Neural progenitor cell (in vitro differentiated cells): ENCODE data around the gene DIS3L2. TPM values are rescaled to one million over a fixed set of nuclear protein-coding genes. Genes with fewer than 3 reads are reported as not detected.

Experiments used
- DNase-seq: peaks from one replicate; pipeline ENCODE4 v3.0.0-alpha.2; 2016; ENCODE audit warnings: low spot score
- H2AFZ ChIP-seq: fragments of 200-600 bp; sonication (generic); replicated peaks from 2 replicates; pipeline ENCODE4 v1.6.1; 2016; ENCODE audit warnings: antibody characterized with exemption
- H3F3A ChIP-seq: fragments of 200-600 bp; sonication (generic); 2 replicates; pipeline ENCODE4 v1.6.1; 2016; ENCODE audit warnings: antibody characterized with exemption, low read depth
- H3K27ac ChIP-seq: fragments of 200-600 bp; sonication (generic); 2 replicates; pipeline ENCODE4 v1.5.1; 2016; ENCODE audit warnings: mild to moderate bottlenecking
- H3K27me3 ChIP-seq: fragments of 200-600 bp; sonication (generic); 2 replicates; pipeline ENCODE4 v1.6.1; 2016; ENCODE audit warnings: mild to moderate bottlenecking, moderate library complexity
- H3K36me3 ChIP-seq: fragments of 200-600 bp; sonication (generic); 2 replicates; pipeline ENCODE4 v1.5.1; 2016
- H3K4me1 ChIP-seq: fragments of 200-600 bp; sonication (generic); 2 replicates; pipeline ENCODE4 v1.6.1; 2016; ENCODE audit warnings: mixed run types
- H3K4me2 ChIP-seq: fragments of 200-600 bp; sonication (generic); 2 replicates; pipeline ENCODE4 v1.6.1; 2016
- H3K4me3 ChIP-seq: fragments of 200-600 bp; sonication (generic); 2 replicates; pipeline ENCODE4 v1.5.1; 2016
- H3K79me2 ChIP-seq: fragments of 200-600 bp; sonication (generic); 2 replicates; pipeline ENCODE4 v1.6.1; 2016; ENCODE audit warnings: low read depth
- H3K9ac ChIP-seq: fragments of 200-600 bp; sonication (generic); 2 replicates; pipeline ENCODE4 v1.6.1; 2016
- H3K9me3 ChIP-seq: fragments of 200-600 bp; sonication (generic); 2 replicates; pipeline ENCODE4 v1.5.1; 2016; ENCODE audit warnings: low read depth
- H4K20me1 ChIP-seq: fragments of 200-600 bp; sonication (generic); 2 replicates; pipeline ENCODE4 v1.6.1; 2016; ENCODE audit warnings: low read depth
- H3K27ac Mint-ChIP-seq: 3 replicates; pipeline ENCODE4 v1.8.0; 2021; ENCODE audit warnings: mixed read lengths
- H3K27me3 Mint-ChIP-seq: 2 replicates; pipeline ENCODE4 v1.8.0; 2022; ENCODE audit warnings: low read depth, mild to moderate bottlenecking, inconsistent platforms, moderate library complexity, mixed read lengths; ENCODE audit not compliant: insufficient read depth
- H3K36me3 Mint-ChIP-seq: 3 replicates; pipeline ENCODE4 v1.8.0; 2021; ENCODE audit warnings: mixed read lengths
- H3K4me1 Mint-ChIP-seq: 3 replicates; pipeline ENCODE4 v1.8.0; 2021; ENCODE audit warnings: mixed read lengths
- H3K4me3 Mint-ChIP-seq: 3 replicates; pipeline ENCODE4 v1.8.0; 2021; ENCODE audit warnings: mild to moderate bottlenecking, moderate library complexity, mixed read lengths
- H3K9me3 Mint-ChIP-seq: 3 replicates; pipeline ENCODE4 v1.8.0; 2020; ENCODE audit warnings: mixed read lengths
- EZH2 ChIP-seq: fragments of 200-600 bp; sonication (generic); IDR thresholded peaks from 2 replicates; pipeline ENCODE4 v1.6.1; 2017; ENCODE audit warnings: antibody characterized with exemption, mild to moderate bottlenecking, moderate library complexity
- EZH2phosphoT487 ChIP-seq: fragments of 200-600 bp; sonication (generic); IDR thresholded peaks from 2 replicates; pipeline ENCODE4 v1.6.1; 2017; ENCODE audit warnings: antibody characterized with exemption
- total RNA-seq: library from RNA; depleted of rRNA; stranded (reverse); fragments of >200 nt; gene quantifications from 2 replicates; pipeline ENCODE4 v1.2.3, GENCODE V29; 2015; ENCODE audit warnings: low replicate concordance
- TF ChIP-seq, protein P1 (sequence below): fragments of 200-600 bp; sonication (generic); IDR thresholded peaks from 2 replicates; pipeline ENCODE4 v1.5.1; 2017; ENCODE audit warnings: antibody characterized with exemption, mild to moderate bottlenecking

The DIS3L2 gene
- total RNA-seq, 1 donor from 2014 or later, result 23.2 TPM

DNA sequence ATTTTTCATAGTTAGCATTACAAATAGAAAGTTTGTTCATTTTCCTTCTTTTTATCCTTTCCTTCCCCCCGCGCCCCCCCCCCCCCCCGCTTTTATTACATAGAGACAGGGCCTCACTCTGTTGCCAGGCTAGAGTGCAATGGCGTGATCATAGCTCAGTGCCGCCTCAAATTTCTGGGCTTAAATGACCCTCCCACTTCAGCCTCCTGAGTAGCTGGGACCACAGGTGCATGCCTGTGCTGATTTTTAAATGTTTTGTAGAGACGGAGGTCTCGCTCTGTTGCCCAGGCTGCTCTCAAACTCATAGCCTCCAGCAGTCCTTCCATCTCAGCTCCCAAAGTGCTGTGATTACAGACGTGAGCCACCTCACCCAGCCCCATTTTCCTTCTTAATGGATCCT, 325.8 kb downstream of the DIS3L2 start:
- Histone ChIP-seq H3K4me1 (peaks cover 10% of the 10 kb centered on the region), H3K79me2 (no peaks in the 10 kb centered on the region), H3K36me3 (no peaks in the 10 kb centered on the region), H2AFZ (no peak overlapping the region), H3K9me3 (no peaks in the 10 kb centered on the region), H3K27me3 (no peaks in the 10 kb centered on the region), H3K4me2 (no peak overlapping the region), H3F3A (peaks cover 6% of the 10 kb centered on the region), H4K20me1 (no peaks in the 10 kb centered on the region), H3K9ac (no peak overlapping the region), H3K27ac (no peak overlapping the region), H3K4me3 (no peak overlapping the region)
- DNase-seq, result no peak
- Mint-ChIP-seq H3K27me3 (peaks cover 7% of the 10 kb centered on the region), H3K4me3 (no peak overlapping the region), H3K4me1 (peaks cover 26% of the 10 kb centered on the region), H3K36me3 (peaks cover 1% of the 10 kb centered on the region), H3K9me3 (no peaks in the 10 kb centered on the region), H3K27ac (no peak overlapping the region)
- TF ChIP-seq, protein P1, sequence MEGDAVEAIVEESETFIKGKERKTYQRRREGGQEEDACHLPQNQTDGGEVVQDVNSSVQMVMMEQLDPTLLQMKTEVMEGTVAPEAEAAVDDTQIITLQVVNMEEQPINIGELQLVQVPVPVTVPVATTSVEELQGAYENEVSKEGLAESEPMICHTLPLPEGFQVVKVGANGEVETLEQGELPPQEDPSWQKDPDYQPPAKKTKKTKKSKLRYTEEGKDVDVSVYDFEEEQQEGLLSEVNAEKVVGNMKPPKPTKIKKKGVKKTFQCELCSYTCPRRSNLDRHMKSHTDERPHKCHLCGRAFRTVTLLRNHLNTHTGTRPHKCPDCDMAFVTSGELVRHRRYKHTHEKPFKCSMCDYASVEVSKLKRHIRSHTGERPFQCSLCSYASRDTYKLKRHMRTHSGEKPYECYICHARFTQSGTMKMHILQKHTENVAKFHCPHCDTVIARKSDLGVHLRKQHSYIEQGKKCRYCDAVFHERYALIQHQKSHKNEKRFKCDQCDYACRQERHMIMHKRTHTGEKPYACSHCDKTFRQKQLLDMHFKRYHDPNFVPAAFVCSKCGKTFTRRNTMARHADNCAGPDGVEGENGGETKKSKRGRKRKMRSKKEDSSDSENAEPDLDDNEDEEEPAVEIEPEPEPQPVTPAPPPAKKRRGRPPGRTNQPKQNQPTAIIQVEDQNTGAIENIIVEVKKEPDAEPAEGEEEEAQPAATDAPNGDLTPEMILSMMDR, result no peak
- TF ChIP-seq EZH2 (no peak), EZH2phosphoT487 (no peak)

DNA sequence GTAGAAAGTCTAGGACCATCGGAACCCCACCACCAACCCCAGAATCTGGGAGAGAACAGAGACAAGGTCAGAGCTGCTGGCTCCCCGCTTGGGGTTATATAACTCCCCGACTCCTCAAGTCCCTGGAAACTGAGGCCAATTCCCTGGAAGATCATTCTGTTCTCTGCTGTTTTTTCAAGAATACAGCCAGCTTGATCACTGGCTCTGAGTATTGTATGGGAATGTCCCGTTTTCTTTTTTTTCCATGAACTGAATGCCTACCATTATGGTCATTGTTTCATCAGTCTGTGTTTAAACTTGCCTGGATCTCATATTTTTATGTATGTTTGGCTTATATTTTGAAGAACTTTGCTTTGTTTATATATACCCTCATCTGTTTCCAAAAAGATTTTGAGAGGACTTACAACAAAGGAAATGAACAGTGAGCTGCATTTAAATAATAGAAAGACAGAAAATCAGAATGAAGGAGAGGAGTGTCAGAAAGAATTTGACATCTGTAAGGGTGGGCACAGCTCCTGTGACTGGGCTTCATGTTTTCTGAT, 327.0 kb downstream of the DIS3L2 start:
- no peaks in the 10 kb centered on the region for H3K9me3 ChIP-seq
- Mint-ChIP-seq H3K4me3 (no peak overlapping the region), H3K9me3 (no peaks in the 10 kb centered on the region), H3K36me3 (peaks cover 3% of the 10 kb centered on the region), H3K4me1 (peaks cover 22% of the 10 kb centered on the region), H3K27ac (no peak overlapping the region), H3K27me3 (peaks cover 7% of the 10 kb centered on the region)
- no peaks in the 10 kb centered on the region for H3K27me3 ChIP-seq
- H3K9ac ChIP-seq, result no peak overlapping the region
- H4K20me1 ChIP-seq, result no peaks in the 10 kb centered on the region
- H3K4me2 ChIP-seq, result no peak overlapping the region
- H3K27ac ChIP-seq, result no peak overlapping the region
- H3K4me3 ChIP-seq, result no peak overlapping the region
- H3F3A ChIP-seq, result no peaks in the 10 kb centered on the region
- H2AFZ ChIP-seq, result no peak overlapping the region
- DNase-seq, result no peak
- H3K79me2 ChIP-seq, result no peaks in the 10 kb centered on the region
- H3K36me3 ChIP-seq, result no peaks in the 10 kb centered on the region
- peaks cover 10% of the 10 kb centered on the region for H3K4me1 ChIP-seq
- TF ChIP-seq EZH2phosphoT487 (no peak), EZH2 (no peak)
- TF ChIP-seq, protein P1, result no peak

DNA sequence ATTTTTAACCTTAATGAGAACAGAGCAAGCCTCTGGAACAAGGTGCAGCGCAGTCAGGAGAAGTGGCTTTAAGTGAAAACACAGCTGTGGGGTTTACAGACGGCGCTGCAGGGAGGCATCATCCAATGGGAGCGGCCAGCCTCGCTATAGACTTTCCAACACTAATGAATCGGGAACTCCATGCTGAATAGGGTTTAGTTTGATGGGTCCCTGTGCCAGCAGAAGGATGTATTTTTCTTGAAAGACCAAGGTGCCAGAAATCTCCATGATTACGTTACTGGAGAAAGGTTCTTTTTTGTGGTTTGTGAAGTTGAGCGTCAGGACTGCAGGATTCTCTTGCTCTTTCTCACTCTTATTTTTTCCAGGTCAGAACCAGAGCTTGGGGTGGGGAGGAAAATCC, 329.2 kb downstream of the DIS3L2 start:
- Histone ChIP-seq H3K4me1 (peaks cover 10% of the 10 kb centered on the region), H4K20me1 (no peaks in the 10 kb centered on the region), H3K4me2 (no peak overlapping the region), H3F3A (no peaks in the 10 kb centered on the region), H3K79me2 (no peaks in the 10 kb centered on the region), H3K36me3 (no peaks in the 10 kb centered on the region), H3K27ac (no peak overlapping the region), H3K27me3 (no peaks in the 10 kb centered on the region), H3K9ac (no peak overlapping the region), H3K4me3 (no peak overlapping the region), H3K9me3 (no peaks in the 10 kb centered on the region), H2AFZ (no peak overlapping the region)
- Mint-ChIP-seq H3K27ac (no peak overlapping the region), H3K4me3 (no peak overlapping the region), H3K36me3 (peaks cover 3% of the 10 kb centered on the region), H3K4me1 (peaks cover 21% of the 10 kb centered on the region), H3K27me3 (peaks cover 4% of the 10 kb centered on the region), H3K9me3 (no peaks in the 10 kb centered on the region)
- TF ChIP-seq EZH2phosphoT487, result no peak
- no peak for TF ChIP-seq EZH2
- TF ChIP-seq, protein P1, result no peak
- DNase-seq, result no peak
